Thymus (tissue), 11 donors: ENCODE results near the gene DUSP14. TPM values are rescaled to one million over a fixed set of nuclear protein-coding genes. Genes with fewer than 3 reads are reported as not detected.
A peak's percentile ranks its signal among the peaks of the same experiment; 100 is the strongest.

ENCODE experiments used
- DNase-seq, 9 donors: peaks; one replicate each; pipeline ENCODE4 v3.0.0-alpha.2; 2013; ENCODE audit warnings: low spot score in 9 of 9, low read depth in 6 of 9, missing footprints in 1 of 9
- H3K27ac ChIP-seq, 2 donors: one replicate each; pipeline ENCODE4 v1.5.1; 2013; ENCODE audit warnings: control low read depth in 1 of 2, low read depth in 1 of 2, low read length in 1 of 2, mild to moderate bottlenecking in 1 of 2, moderate library complexity in 1 of 2
- H3K27me3 ChIP-seq, 2 donors: one replicate each; pipeline ENCODE4 v1.5.1; 2013; ENCODE audit warnings: low read length in 1 of 2; ENCODE audit not compliant: control insufficient read depth in 2 of 2, insufficient read depth in 1 of 2
- H3K36me3 ChIP-seq, 2 donors: one replicate each; pipeline ENCODE4 v1.5.1; 2013; ENCODE audit warnings: low read length in 1 of 2, mild to moderate bottlenecking in 1 of 2, moderate library complexity in 1 of 2; ENCODE audit not compliant: control insufficient read depth in 2 of 2, insufficient read depth in 2 of 2
- H3K4me1 ChIP-seq, 2 donors: one replicate each; pipeline ENCODE4 v1.5.1; 2013; ENCODE audit warnings: low read length in 2 of 2; ENCODE audit not compliant: control insufficient read depth in 2 of 2, insufficient read depth in 2 of 2
- H3K4me3 ChIP-seq, 2 donors: one replicate each; pipeline ENCODE4 v1.5.1; 2013; ENCODE audit warnings: low read length in 2 of 2, control low read depth in 1 of 2, mild to moderate bottlenecking in 1 of 2
- H3K9me3 ChIP-seq, 2 donors: one replicate each; pipeline ENCODE4 v1.5.1; 2013; ENCODE audit warnings: low read length in 1 of 2, mild to moderate bottlenecking in 1 of 2; ENCODE audit not compliant: control insufficient read depth in 2 of 2, insufficient read depth in 1 of 2
- WGBS: extraction: QIAGEN DNeasy Blood & Tissue Kit; methylation state at CpG from one replicate; pipeline ENCODE4 v1.1.7; 2013; 5-methylcytosine and 5-hydroxymethylcytosine counted together
- polyA plus RNA-seq: library from polyadenylated mRNA; stranded (reverse); fragments of 200-250 nt; gene quantifications from one replicate; pipeline ENCODE4 v1.2.3, GENCODE V29; 2013
- total RNA-seq: library from RNA; stranded (reverse); fragments of 120-200 nt; gene quantifications from one replicate; pipeline ENCODE4 v1.2.4, GENCODE V29; 2013
- donor health status: healthy.

DUSP14 gene
- total and polyA plus RNA-seq, 2 donors = 16.2 to 18.4 TPM

GRCh38 chr17:37538981-37539659 lies 49.4 kb downstream of the DUSP14 start:
- Histone ChIP-seq H3K36me3 (peaks cover 65 to 81% of the 10 kb centered on the region in 2 donors), H3K4me1 (no peaks in the 10 kb centered on the region), H3K4me3 (no peak overlapping the region), H3K27me3 (no peaks in the 10 kb centered on the region), H3K27ac (no peak overlapping the region), H3K9me3 (no peaks in the 10 kb centered on the region)
- WGBS = 97% methylated on average over 8 of the region's 8 CpGs
- no peak for DNase-seq

GRCh38 chr17:37541880-37542660 lies 52.4 kb downstream of the DUSP14 start:
- 96% methylated on average over 9 of the region's 9 CpGs for WGBS
- H3K36me3 ChIP-seq = peaks cover 50 to 62% of the 10 kb centered on the region in 2 donors
- no peak overlapping the region for H3K4me3 ChIP-seq
- no peaks in the 10 kb centered on the region for H3K27me3 ChIP-seq
- DNase-seq = no peak
- H3K27ac ChIP-seq = no peak overlapping the region
- no peaks in the 10 kb centered on the region for H3K9me3 ChIP-seq
- no peaks in the 10 kb centered on the region for H3K4me1 ChIP-seq

- Histone ChIP-seq H3K4me1 (no peaks in the 10 kb centered on the region), H3K27ac (no peak overlapping the region), H3K9me3 (no peaks in the 10 kb centered on the region), H3K36me3 (peaks cover 40 to 47% of the 10 kb centered on the region in 2 donors), H3K4me3 (no peak overlapping the region), H3K27me3 (no peaks in the 10 kb centered on the region)
- no peak for DNase-seq
- WGBS = 93% methylated on average over 2 of the region's 2 CpGs
Measured at GRCh38 chr17:37543637-37544052, 54.0 kb downstream of the DUSP14 start.

GRCh38 chr17:37545486-37545885 lies 55.8 kb downstream of the DUSP14 start:
- H3K9me3 ChIP-seq = no peaks in the 10 kb centered on the region
- no peaks in the 10 kb centered on the region for H3K27me3 ChIP-seq
- no peak for DNase-seq
- no peak overlapping the region for H3K4me3 ChIP-seq
- H3K4me1 ChIP-seq = no peaks in the 10 kb centered on the region
- H3K36me3 ChIP-seq = peaks cover 24 to 39% of the 10 kb centered on the region in 2 donors
- H3K27ac ChIP-seq = no peak overlapping the region
- WGBS = 97% methylated on average over 2 of the region's 2 CpGs

DNA sequence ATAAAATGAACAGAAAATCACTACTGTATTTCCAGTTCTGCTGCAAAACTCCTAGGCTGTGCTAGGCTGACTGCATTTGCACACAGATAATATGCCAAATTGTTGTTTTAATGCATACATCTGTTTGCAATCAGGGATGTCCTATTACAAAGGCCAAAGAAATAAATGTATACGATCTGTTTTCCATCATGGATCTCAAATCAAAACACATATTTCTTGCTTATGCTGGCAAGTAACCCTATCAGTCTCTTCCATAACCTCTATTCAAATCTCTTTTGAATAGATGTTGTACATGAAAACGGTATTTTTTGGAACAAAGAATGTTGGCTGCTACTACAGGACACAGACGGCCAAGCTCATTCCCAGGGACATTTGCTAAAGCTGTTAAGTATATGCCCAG lies 56.6 kb downstream of the DUSP14 start:
- H3K4me3 ChIP-seq = no peak overlapping the region
- H3K36me3 ChIP-seq = peaks cover 18 to 40% of the 10 kb centered on the region in 2 donors
- DNase-seq = no peak
- H3K27ac ChIP-seq = no peak overlapping the region
- no peaks in the 10 kb centered on the region for H3K27me3 ChIP-seq
- H3K4me1 ChIP-seq = no peaks in the 10 kb centered on the region
- WGBS = 95% methylated on average over 3 of the region's 3 CpGs
- no peaks in the 10 kb centered on the region for H3K9me3 ChIP-seq

DNA sequence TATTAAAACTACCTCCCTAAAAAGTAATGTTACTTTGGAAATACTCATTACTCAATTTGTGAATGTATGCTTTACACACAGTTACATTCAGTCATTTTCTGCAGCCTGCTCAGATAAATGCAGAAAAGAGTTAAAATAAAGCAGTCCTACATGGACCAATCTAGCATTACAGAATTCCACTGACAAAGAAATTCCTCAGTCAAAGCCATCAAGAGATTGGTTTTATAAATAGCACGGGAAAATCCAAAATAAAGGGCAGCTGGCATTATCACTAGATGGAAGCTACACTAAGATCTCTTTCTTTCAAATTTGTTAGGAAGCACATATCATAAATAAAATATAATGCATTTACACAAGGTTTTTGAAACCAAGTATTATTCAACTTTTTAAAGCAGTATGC lies 58.3 kb downstream of the DUSP14 start:
- Histone ChIP-seq H3K27me3 (no peaks in the 10 kb centered on the region), H3K4me3 (no peak overlapping the region), H3K9me3 (no peaks in the 10 kb centered on the region), H3K27ac (no peak overlapping the region), H3K4me1 (no peaks in the 10 kb centered on the region), H3K36me3 (peaks cover 11 to 38% of the 10 kb centered on the region in 2 donors)
- WGBS = 96% methylated on average over 1 of the region's 1 CpG
- no peak for DNase-seq

DNA sequence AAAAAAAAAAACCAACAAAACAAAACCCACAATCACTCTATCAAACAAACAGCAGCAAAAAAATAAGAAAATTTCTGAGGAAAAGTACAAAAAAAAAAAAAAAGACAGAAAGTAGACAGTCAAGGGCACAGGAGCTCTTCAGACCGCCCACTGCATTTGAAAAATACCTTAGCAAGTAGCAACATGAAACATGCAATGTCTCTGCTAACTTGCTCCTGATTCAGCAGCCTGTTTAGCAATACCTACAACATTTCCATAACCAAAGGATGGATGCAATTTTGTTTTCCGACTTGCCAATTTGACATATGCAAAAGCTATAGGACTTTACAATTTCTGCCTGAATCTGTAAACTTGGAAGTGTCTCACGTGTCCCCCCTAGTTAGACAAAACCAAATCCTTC lies 62.1 kb downstream of the DUSP14 start:
- DNase-seq = peak in 1 of 9 donors; percentile 6
- no peaks in the 10 kb centered on the region for H3K4me1 ChIP-seq
- H3K27ac ChIP-seq = no peak overlapping the region
- H3K9me3 ChIP-seq = no peaks in the 10 kb centered on the region
- WGBS = 98% methylated on average over 3 of the region's 3 CpGs
- no peaks in the 10 kb centered on the region for H3K27me3 ChIP-seq
- peaks cover 19 to 52% of the 10 kb centered on the region in 2 donors for H3K36me3 ChIP-seq
- no peak overlapping the region for H3K4me3 ChIP-seq

- H3K27ac ChIP-seq = no peak overlapping the region
- no peaks in the 10 kb centered on the region for H3K9me3 ChIP-seq
- no peak overlapping the region for H3K4me3 ChIP-seq
- WGBS = 57% methylated on average over 6 of the region's 6 CpGs
- no peaks in the 10 kb centered on the region for H3K27me3 ChIP-seq
- H3K36me3 ChIP-seq = peaks cover 23 to 62% of the 10 kb centered on the region in 2 donors
- no peaks in the 10 kb centered on the region for H3K4me1 ChIP-seq
- DNase-seq = no peak
Measured at GRCh38 chr17:37553401-37553966, 63.8 kb downstream of the DUSP14 start.

GRCh38 chr17:37555386-37555785 lies 65.7 kb downstream of the DUSP14 start:
- Histone ChIP-seq H3K9me3 (no peaks in the 10 kb centered on the region), H3K4me1 (no peaks in the 10 kb centered on the region), H3K36me3 (peaks cover 36 to 73% of the 10 kb centered on the region in 2 donors), H3K27me3 (no peaks in the 10 kb centered on the region), H3K4me3 (no peak overlapping the region), H3K27ac (no peak overlapping the region)
- no peak for DNase-seq
- WGBS = 98% methylated on average over 3 of the region's 3 CpGs
